NCI-H82 treated with DMSO at 0.1 percent for 48 hours (cell line): ENCODE results near the gene TLR4.

ENCODE experiments used
- DNase-seq: peaks from one replicate; lab custom pipeline; 2025; ENCODE audit not compliant: unreplicated experiment; lab: John Stamatoyannopoulos, UW

TLR4 gene

GRCh38 chr9:117714282-117714681, 10.1 kb downstream of the TLR4 start:
- no peak for DNase-seq

- no peak for DNase-seq
Observed at GRCh38 chr9:117715411-117715989, 11.3 kb downstream of the TLR4 start.

GRCh38 chr9:117718085-117718484, 13.9 kb downstream of the TLR4 start:
- no peak for DNase-seq

- DNase-seq: no peak
Observed at GRCh38 chr9:117718701-117719100, 14.5 kb downstream of the TLR4 start.

GRCh38 chr9:117719161-117719920, 15.1 kb downstream of the TLR4 start:
- no peak for DNase-seq

GRCh38 chr9:117720066-117720465, 15.9 kb downstream of the TLR4 start:
- no peak for DNase-seq

GRCh38 chr9:117720555-117720954, 16.4 kb downstream of the TLR4 start:
- DNase-seq: no peak

GRCh38 chr9:117720987-117721386, 16.8 kb downstream of the TLR4 start:
- DNase-seq: no peak

- no peak for DNase-seq
Observed at GRCh38 chr9:117722108-117722761, 18.0 kb downstream of the TLR4 start.

GRCh38 chr9:117723986-117724625, 19.9 kb downstream of the TLR4 start:
- no peak for DNase-seq

- no peak for DNase-seq
Observed at GRCh38 chr9:117725426-117725887, 21.3 kb downstream of the TLR4 start.

GRCh38 chr9:117729375-117729774, 25.2 kb downstream of the TLR4 start:
- no peak for DNase-seq

GRCh38 chr9:117732494-117732893, 28.3 kb downstream of the TLR4 start:
- DNase-seq: no peak

GRCh38 chr9:117733465-117733864, 29.3 kb downstream of the TLR4 start:
- DNase-seq: no peak

GRCh38 chr9:117734082-117734481, 29.9 kb downstream of the TLR4 start:
- no peak for DNase-seq

GRCh38 chr9:117734523-117735314, 30.5 kb downstream of the TLR4 start:
- no peak for DNase-seq

- no peak for DNase-seq
Observed at GRCh38 chr9:117737721-117738226, 33.6 kb downstream of the TLR4 start.

- no peak for DNase-seq
Observed at GRCh38 chr9:117739206-117739605, 35.0 kb downstream of the TLR4 start.

- no peak for DNase-seq
Observed at GRCh38 chr9:117739624-117740347, 35.6 kb downstream of the TLR4 start.

GRCh38 chr9:117742131-117742530, 37.9 kb downstream of the TLR4 start:
- no peak for DNase-seq
